Heart right ventricle (tissue), 16 donors: ENCODE data around the gene NPAS2. TPM values are rescaled to one million over a fixed set of nuclear protein-coding genes. Genes with fewer than 3 reads are reported as not detected.

Experiments
- ATAC-seq, 8 donors: fragments of 200-7000 bp; cut with Tn5 transposase; one replicate each; pipeline ENCODE4 v1.9.1; 2020; ENCODE audit warnings: mild to moderate bottlenecking in 8 of 8, moderate library complexity in 8 of 8, moderate number of reproducible peaks in 1 of 8
- DNase-seq, 2 donors: peaks; one replicate each; pipeline ENCODE4 v3.0.0-alpha.2; 2020
- H3K27ac ChIP-seq, 10 donors: fragments of 200-600 bp; sonication (generic) in 2 of 10; one replicate each; pipeline versions ENCODE4 v1.5.0 to v1.8.0; 2020 to 2022; ENCODE audit warnings: mild to moderate bottlenecking in 3 of 10
- H3K27me3 ChIP-seq, 7 donors: fragments of 200-600 bp; one replicate each; pipeline ENCODE4 v1.8.0; 2021 to 2022; ENCODE audit warnings: mild to moderate bottlenecking in 2 of 7
- H3K36me3 ChIP-seq, 9 donors: fragments of 200-600 bp; sonication (generic) in 1 of 9; one replicate each; pipeline versions ENCODE4 v1.5.0 to v1.8.0; 2020 to 2022; ENCODE audit warnings: mild to moderate bottlenecking in 2 of 9
- H3K4me1 ChIP-seq, 9 donors: fragments of 200-600 bp; sonication (generic) in 1 of 9; one replicate each; pipeline versions ENCODE4 v1.5.0 to v1.8.0; 2020 to 2022; ENCODE audit warnings: mild to moderate bottlenecking in 4 of 9
- H3K4me3 ChIP-seq, 10 donors: fragments of 200-600 bp; sonication (generic) in 2 of 10; one replicate each; pipeline versions ENCODE4 v1.5.0 to v1.8.0; 2020 to 2022; ENCODE audit warnings: mild to moderate bottlenecking in 7 of 10, moderate library complexity in 2 of 10
- H3K9me3 ChIP-seq, 11 donors: fragments of 200-600 bp in 10 of 11; sonication (generic) in 2 of 11; one replicate each; pipeline versions ENCODE4 v1.5.0 to v1.8.0; 2013 to 2022; ENCODE audit warnings: mild to moderate bottlenecking in 2 of 11, control low read depth in 1 of 11, moderate library complexity in 1 of 11
- WGBS, 2 donors: extraction: QIAGEN DNeasy Blood & Tissue Kit; methylation state at CpG; one replicate each; pipeline ENCODE4 v1.1.7; 2013; ENCODE audit warnings: inconsistent platforms in 1 of 2; 5-methylcytosine and 5-hydroxymethylcytosine counted together
- intact Hi-C, 10 donors: fragments of 100-400 bp; cut with DNase I; formaldehyde crosslinking; loops; one replicate each; pipeline versions ENCODE4 v1.11.1 to v1.14.2; 2022
- polyA plus RNA-seq, 2 donors: library from polyadenylated mRNA; stranded (reverse); fragments of 200-250 nt; gene quantifications; one replicate each; pipeline ENCODE4 v1.2.3, GENCODE V29; 2013
- total RNA-seq, 10 donors: library from RNA; stranded (reverse); fragmentation: NEBNext Ultra II Directional in 3 of 10; extraction: Animal tissue kit (Norgen Biotek cat#: 25700) in 3 of 10; gene quantifications; one replicate each; pipeline versions ENCODE4 v1.2.1 to v1.2.4, GENCODE V29; 2021 to 2023
- TF ChIP-seq, protein P1 (sequence below), 9 donors: fragments of 200-600 bp; sonication (generic) in 2 of 9; IDR thresholded peaks; one replicate each; pipeline versions ENCODE4 v1.5.0 to v1.8.0; 2021 to 2022; ENCODE audit warnings: antibody characterized with exemption in 9 of 9, mild to moderate bottlenecking in 5 of 9, moderate library complexity in 1 of 9
- donor health status: Arrhythmogenic right ventricular cardiomyopathy.
- donor health status: ischemic (EF 13 %, LVEDD 7.1; RV severe dilation, severe dysfunction).
- donor health status: healthy with polysubstance abuse.
- donor health status: DM: no; HTN: yes; CAD: no.
- donor health status: DM: no; HTN: no; CAD: no.
- donor health status: ischemic (EF 25% LVEDD 6.9; RV normal size, moderate dysfunction).
- donor health status: ischemic (EF 25% LVEDD 5.7; RV mildly dilated, moderate dysfunction).
- donor health status: healthy.
- donor health status: DM: yes; HTN: yes; CAD: no.
- donor health status: Ischemic cardiomyopathy.
- donor health status: ischemic (EF 35%, LVEDD 5.7; RV mildly dilated, moderate dysfunction).
- donor health status: nonischemic (EF 11% LVEDD 7.7; RV severe dilation, severe dysfunction).
- donor health status: DM: yes; HTN: yes; CAD: no.
- donor health status: PGD.
- donor health status: ischemic (EF 29% LVEDD 5.4; RV normal size, mild dysfunction).
- donor health status: nonischemic (EF 23%, LVEDD 6.1; RV moderate dilation, normal function).

NPAS2 gene
- total and polyA plus RNA-seq, 12 donors = 32.1 to 70.1 (median 41.2) TPM

DNA sequence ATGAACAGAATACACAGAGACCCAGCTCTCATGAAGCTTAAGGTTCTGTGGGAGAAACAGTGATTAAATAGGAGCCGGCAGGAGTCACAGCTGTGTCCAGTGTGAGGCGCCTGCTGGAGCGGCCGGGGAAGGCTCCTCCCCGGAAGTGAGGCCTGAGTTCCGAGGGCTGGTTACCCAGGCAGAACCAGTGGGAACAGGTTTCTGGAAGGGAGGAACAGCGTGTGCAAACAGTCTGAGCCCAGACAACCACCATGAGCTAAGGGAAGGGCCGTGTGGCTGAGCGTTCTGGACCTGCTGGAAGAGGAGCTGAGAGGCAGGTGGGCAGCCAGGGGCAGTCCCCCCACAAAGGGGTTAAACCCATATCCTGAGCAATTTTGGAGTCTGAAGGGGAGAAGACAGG, 26.0 kb upstream of the NPAS2 start:
- no peaks in the 10 kb centered on the region for H3K36me3 ChIP-seq
- H3K4me3 ChIP-seq = no peak overlapping the region
- no peak for DNase-seq
- ATAC-seq = no peak
- H3K4me1 ChIP-seq = no peaks in the 10 kb centered on the region
- 77 to 78% methylated on average over 9 of the region's 9 CpGs for WGBS, 2 donors
- H3K27ac ChIP-seq = no peak overlapping the region
- H3K9me3 ChIP-seq = no peaks in the 10 kb centered on the region
- no peaks in the 10 kb centered on the region for H3K27me3 ChIP-seq
- TF ChIP-seq, protein P1, sequence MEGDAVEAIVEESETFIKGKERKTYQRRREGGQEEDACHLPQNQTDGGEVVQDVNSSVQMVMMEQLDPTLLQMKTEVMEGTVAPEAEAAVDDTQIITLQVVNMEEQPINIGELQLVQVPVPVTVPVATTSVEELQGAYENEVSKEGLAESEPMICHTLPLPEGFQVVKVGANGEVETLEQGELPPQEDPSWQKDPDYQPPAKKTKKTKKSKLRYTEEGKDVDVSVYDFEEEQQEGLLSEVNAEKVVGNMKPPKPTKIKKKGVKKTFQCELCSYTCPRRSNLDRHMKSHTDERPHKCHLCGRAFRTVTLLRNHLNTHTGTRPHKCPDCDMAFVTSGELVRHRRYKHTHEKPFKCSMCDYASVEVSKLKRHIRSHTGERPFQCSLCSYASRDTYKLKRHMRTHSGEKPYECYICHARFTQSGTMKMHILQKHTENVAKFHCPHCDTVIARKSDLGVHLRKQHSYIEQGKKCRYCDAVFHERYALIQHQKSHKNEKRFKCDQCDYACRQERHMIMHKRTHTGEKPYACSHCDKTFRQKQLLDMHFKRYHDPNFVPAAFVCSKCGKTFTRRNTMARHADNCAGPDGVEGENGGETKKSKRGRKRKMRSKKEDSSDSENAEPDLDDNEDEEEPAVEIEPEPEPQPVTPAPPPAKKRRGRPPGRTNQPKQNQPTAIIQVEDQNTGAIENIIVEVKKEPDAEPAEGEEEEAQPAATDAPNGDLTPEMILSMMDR (IDR thresholded peaks at IDR 0.05) = no peak
- intact Hi-C loops = no loop called here

DNA sequence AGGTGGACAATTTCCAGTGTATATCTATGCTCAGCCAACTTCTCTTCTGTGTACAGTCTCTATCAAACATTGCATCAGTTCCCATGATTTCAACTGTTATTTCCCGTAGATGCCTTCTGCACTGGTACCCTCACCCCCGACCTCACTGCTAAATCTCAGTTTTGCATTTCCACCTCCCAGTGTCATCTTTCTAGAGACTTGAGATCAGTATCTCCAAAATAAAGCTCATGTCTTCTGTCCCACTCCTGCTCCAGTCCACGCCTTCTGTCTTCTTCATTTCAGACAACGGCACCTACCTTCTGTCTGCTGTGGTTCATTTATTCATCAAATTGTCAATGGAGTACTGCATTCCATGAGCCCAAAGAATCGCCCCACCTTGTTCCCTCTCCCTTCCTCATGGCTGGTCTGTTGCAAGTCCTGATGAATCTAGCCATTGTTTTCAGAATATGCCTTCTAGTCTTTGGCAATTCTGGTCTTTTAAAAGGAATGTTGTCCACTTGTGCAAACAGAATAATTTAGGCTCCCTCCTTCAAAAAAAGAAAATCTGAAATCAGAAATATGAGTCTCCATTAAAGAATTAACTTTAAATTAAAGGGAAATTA, 23.3 kb upstream of the NPAS2 start:
- ATAC-seq = no peak
- TF ChIP-seq, protein P1 (IDR thresholded peaks at IDR 0.05) = no peak
- intact Hi-C loops = no loop called here

DNA sequence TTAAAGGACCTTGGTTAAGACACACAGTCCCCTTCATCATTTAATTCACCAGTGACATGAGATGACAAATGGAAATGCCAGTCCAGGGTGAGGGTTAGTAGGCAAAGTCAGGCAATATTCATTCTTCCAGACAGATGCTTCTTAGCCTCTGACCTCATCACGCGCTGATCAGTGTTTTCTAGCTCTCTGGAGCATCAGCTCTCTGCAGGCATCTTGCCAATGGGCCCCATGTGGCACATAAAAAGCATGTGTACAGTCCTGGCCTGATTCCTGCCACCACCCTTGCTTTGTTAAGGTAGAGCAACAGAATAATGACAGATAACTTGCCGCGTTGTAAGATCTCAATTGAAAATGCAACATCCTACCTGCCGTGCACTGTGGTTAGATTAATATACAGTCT, 20.3 kb upstream of the NPAS2 start:
- no peaks in the 10 kb centered on the region for H3K9me3 ChIP-seq
- H3K4me3 ChIP-seq = no peak overlapping the region
- no peak overlapping the region for H3K27ac ChIP-seq
- no peak for DNase-seq
- no peak for ATAC-seq
- no peaks in the 10 kb centered on the region for H3K27me3 ChIP-seq
- H3K4me1 ChIP-seq = peaks cover 0 to 6% (median 0%) of the 10 kb centered on the region in 9 donors
- no peaks in the 10 kb centered on the region for H3K36me3 ChIP-seq
- intact Hi-C loops = no loop called here
- TF ChIP-seq, protein P1 (IDR thresholded peaks at IDR 0.05) = no peak
- WGBS, 2 donors = 66 to 72% methylated on average over 5 of the region's 5 CpGs

More for the DNA sequence above, 23.3 kb upstream of the NPAS2 start:
- no peaks in the 10 kb centered on the region for H3K9me3 ChIP-seq
- WGBS, 2 donors = 85 to 89% methylated on average over 5 of the region's 5 CpGs
- H3K27ac ChIP-seq = no peak overlapping the region
- H3K4me3 ChIP-seq = no peak overlapping the region
- no peaks in the 10 kb centered on the region for H3K27me3 ChIP-seq
- H3K4me1 ChIP-seq = peaks cover 0 to 3% (median 0%) of the 10 kb centered on the region in 9 donors
- no peak for DNase-seq
- H3K36me3 ChIP-seq = no peaks in the 10 kb centered on the region

DNA sequence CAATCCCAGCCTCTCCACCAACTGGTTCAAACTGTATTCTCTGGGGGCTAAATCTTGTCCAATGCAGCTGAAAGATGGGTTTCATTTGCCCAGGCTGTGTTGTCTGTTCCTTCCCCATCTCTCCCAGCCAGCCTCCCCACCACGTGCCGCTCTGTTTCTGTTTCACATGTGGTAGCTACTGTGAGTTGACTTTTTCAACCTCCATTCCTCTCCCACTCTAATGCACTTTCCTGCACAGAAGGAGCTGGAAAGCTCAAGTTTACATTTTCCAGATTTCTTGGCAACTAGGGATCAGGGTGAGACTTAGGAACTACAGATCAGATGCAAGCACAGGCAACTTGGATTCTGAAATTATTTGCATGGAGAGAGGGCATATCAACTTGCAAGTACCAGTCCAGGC, 19.0 kb upstream of the NPAS2 start:
- TF ChIP-seq, protein P1 (IDR thresholded peaks at IDR 0.05) = no peak
- H3K4me3 ChIP-seq = no peak overlapping the region
- 79 to 83% methylated on average over 2 of the region's 2 CpGs for WGBS, 2 donors
- DNase-seq = no peak
- peaks cover 0 to 6% (median 0%) of the 10 kb centered on the region in 9 donors for H3K4me1 ChIP-seq
- no peak for ATAC-seq
- no peak overlapping the region for H3K27ac ChIP-seq
- intact Hi-C loops = no loop called here
- no peaks in the 10 kb centered on the region for H3K27me3 ChIP-seq
- H3K9me3 ChIP-seq = no peaks in the 10 kb centered on the region
- no peaks in the 10 kb centered on the region for H3K36me3 ChIP-seq
